Cortex of kidney (tissue), 1 donor: ENCODE measurements around the gene CSNK1G2.

Experiments used
- DNase-seq: peaks from one replicate; lab custom pipeline; 2025; lab: John Stamatoyannopoulos, UW

Gene CSNK1G2

DNA sequence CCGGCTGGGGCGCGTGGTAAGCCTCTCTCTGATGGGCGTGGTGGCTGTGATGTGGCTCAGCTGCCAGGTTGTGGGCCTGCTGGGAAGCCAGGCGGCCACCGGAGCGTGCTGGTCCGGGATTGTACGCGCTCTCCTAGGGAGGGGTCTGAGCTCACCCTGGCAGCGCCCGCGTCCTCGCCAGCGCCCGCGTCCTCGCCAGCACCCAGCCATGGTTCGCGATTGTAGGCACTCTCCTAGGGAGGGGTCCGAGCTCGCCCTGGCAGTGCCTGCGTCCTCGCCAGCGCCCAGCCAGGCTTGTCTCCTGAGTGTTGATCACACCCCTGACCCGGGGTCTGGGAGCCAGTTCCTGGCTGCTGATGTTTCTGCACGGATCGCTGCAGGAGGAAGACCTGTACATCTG lies 22.0 kb upstream of the CSNK1G2 start:
- DNase-seq: no peak

DNA sequence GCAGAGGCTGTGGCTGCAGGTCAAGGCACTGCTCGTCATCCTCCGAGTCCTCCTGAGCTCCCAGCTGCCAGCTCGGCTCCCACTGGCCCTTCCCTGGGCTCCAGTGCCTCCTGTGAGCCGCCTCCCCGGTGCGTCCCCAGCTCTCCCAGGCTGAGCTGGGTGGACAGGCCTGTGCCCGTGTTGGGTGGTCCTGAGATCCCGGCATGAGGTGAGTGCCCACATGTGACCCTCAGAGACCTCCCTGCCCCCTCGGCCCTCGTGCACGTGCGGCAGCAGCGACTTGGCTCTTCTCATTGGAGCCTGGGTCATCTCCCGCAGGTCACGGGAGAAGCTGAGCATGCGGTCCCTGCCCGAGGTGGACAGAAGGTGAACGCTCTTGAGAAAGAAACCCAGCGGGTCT lies 20.3 kb upstream of the CSNK1G2 start:
- DNase-seq: no peak

DNA sequence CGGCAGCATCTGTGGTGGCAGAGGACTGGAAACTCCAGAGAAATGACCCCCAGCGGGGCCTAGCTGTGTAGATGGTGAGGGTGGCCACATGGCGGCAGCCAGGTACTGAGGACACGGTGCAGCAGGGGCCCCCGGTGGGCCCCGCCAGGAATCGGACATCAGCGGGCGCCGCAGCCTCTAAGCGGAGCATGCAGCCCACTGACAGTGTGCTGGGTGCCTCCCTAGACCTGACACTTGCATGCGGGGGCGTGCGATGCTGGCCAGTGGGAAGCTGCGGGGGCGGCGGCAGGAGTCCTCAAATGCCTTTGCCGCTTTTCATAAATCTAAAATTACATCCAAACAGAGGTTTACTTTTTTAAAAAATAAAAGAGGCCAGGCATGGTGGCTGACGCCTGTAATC lies 19.6 kb upstream of the CSNK1G2 start:
- DNase-seq: no peak

DNA sequence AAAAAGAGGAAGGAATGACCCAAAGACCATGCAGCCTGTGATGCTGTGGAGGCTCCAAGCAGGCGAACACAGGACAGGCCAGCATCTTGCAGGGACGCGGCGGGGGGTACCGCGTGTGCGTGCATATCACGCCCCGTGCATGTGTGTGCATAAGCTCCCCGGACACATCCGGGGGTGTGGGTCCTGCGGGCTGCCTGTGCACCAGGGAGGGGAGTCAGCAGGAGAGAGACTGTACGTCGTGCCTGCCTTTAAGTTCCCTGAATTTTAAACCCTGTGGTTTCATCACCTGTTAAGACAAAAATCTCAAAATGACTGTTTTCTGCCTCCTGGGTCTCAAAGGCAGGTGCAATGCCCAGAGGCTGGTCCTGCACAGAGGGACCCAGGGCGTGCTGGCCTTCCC lies 19.1 kb upstream of the CSNK1G2 start:
- no peak for DNase-seq

DNA sequence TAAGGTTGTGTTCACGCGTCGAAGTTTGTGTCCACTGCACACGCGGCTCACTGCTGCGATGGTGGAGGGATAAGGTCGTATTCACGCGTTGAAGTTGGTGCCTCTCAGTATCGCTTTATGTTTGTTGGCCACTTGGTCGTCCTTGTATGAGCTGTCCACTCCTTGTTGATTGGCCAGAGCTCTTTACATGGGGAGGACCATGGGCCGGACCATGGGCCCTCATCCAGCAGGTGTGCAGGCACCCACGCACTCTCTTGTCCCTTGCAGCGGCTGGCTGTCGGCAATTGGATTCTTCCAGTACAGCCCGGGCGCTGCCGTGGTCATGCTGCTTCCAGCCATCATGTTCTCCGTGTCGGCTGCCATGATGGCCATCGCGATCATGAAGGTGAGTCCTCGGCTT lies 18.2 kb upstream of the CSNK1G2 start:
- no peak for DNase-seq

DNA sequence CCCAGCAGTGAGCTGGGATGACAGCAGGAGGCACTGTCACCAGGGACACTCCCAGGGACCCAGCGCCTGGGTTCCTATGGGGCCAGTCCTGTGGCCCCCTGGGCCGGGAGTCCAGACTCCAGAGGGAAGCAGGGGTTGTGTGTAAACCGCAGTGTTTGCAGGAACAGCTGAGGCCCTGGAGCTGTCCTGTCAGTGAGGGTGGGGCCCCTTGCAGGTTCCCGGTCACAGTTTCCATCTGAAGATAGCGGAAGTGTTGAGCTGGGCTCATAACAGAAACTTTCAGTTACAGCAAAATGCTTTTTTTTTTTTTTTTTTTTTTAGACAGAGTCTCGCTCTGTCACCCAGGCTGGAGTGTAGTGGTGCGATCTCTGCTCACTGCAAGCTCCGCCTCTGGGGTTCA lies 17.7 kb upstream of the CSNK1G2 start:
- DNase-seq: no peak

DNA sequence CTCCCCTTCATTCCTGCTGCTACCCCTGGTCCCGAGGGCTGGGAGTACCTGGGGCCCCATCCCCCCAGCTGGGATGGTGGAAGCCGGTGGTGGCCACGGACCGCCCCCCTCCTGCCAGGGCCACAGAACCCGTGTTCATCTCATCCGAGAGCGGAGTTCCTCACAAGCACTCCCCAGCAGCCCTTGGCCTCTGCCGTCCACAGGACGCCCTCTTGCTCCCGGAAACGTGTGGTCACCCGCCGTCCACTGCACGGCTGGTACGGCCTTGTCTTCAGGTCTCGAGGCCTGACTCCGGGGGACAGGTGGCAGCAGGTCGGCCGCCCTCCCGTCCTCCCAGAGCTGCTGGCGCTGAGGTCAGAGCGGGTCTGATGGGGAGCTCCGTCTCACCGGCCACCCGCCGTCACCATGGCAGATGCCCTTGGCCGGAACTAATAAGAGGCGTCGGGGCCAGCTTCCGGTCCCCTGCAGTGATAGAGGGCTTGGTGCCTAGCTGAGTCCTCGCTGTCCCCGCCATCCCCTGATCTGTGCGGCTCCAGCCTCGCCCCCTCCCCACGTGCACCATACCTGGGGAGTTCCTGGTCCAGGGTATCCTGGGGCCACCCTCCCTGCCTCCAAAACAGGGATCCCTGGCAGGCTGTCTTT lies 16.5 kb upstream of the CSNK1G2 start:
- no peak for DNase-seq

DNA sequence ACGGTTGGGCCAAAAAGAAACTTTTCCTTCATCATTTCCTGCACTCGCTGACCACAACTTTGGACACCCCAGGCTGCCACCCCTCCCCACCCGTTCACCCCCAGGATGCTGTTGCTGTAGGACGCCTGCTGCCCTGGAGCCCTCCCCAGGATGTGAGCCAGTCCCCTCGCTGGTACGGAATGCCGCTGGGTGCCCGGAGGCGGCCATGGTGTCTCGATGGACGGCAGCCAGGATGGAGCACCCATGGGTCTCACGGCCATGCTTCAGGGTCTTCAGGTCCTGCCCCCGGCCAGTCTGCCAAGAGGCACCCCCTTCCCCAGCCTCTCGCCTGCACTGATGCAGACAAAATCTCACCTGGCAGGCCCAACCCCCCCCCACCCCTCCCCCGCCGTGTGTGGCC lies 15.4 kb upstream of the CSNK1G2 start:
- no peak for DNase-seq

DNA sequence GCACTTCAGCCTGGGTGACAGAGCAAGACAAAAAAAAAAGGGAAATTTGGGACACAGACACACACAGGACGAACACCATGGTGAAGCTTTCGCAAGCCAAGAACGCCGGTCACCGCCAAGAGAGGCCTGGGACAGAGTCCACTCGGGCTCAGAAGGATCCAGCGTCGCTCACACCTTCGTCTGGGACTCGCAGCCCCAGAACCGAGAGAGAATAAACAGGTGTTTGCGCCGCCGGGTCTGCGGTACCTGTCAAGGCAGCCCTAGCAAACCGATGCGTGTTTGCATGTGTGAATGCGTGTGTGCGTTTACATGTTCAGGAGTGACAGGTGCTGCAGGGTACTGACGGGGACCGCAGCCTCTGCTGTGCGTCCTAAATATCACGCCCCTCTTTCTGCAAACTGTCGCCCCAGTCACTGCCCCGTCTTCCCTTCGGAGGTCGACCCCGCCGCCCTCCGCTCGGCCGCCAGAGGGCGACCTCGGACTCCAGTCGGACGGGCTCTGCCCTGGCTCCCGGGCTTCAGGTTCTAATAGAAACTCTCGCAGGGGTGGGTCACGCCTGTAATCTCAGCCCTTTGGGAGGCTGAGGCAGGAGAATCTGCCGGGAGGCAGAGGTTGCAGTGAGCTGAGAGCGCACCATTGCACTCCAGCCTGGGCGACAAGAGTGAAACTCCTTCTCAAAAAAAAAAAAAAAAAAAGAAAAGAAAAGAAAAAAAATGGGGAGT lies 11.8 kb upstream of the CSNK1G2 start:
- no peak for DNase-seq

DNA sequence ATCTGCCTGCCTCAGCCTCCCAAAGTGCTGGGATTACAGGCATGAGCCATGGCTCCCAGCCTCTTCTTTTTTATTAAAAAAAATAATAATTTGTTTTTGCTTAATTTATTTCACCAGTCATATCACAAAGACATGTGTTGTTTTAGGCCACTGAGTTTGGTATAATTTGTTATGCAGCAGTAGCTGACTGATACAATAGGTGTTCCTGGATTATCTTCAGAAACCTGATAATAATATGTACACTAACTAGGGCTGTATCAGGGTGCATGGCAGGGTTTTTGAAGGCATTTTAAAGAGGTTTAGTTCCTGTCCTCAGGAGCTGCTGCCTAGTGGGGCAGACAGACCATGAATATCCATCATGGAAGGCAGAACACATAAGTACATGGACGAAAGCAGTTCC lies 9.5 kb upstream of the CSNK1G2 start:
- no peak for DNase-seq

DNA sequence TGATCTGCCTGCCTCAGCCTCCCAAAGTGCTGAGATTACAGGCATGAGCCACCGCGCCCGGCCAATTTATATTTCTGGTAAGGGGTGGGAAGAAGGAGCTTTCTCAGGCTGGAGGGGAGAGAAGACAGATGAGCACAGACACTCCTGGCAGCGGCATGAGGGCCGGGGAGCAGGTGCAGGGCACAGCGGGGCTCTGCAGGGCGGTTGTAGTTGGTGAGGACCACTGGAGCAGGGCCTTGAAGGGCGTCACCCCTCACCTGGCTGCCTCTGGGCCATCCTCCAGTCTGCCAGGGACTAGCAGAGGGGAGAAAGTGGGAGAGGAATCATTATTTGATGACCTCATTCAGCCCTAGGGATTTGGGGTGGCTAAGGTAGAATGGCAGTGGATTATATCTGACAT lies 8.6 kb upstream of the CSNK1G2 start:
- DNase-seq: no peak

DNA sequence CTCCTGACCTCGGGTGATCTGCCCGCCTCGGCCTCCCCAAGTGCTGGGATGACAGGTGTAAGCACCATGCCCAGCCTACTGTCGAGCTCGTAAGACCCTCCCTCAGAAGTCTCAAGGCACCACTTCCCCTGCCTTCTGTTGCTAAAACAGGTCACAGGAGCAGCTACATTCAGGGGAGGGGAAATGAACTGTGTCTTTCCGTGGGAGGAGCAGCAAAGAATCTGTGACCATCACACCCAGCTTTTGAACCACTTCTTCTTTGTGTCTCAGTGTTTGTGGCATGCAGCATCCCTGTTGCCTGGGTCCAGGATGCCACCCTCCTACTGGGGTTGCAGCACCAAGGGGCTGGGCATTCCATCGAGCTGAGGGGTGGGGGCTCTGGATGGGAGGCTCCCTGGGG lies 7.7 kb upstream of the CSNK1G2 start:
- DNase-seq: no peak

DNA sequence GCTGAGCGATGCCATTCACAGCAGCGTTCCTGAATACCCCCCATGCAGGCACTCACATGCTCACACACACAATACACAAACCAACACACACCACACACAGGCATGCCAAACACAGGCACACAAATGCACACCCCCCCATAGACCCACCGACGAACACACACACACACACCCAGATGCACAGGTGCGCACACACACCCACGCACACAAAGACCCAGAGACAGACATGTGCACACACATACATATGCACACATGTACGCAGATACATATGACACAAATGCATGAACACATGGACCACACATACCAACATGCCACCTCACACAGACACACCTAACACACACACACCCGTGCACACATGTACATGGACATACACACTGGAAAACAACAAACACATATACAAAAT lies 7.0 kb upstream of the CSNK1G2 start:
- DNase-seq: no peak

DNA sequence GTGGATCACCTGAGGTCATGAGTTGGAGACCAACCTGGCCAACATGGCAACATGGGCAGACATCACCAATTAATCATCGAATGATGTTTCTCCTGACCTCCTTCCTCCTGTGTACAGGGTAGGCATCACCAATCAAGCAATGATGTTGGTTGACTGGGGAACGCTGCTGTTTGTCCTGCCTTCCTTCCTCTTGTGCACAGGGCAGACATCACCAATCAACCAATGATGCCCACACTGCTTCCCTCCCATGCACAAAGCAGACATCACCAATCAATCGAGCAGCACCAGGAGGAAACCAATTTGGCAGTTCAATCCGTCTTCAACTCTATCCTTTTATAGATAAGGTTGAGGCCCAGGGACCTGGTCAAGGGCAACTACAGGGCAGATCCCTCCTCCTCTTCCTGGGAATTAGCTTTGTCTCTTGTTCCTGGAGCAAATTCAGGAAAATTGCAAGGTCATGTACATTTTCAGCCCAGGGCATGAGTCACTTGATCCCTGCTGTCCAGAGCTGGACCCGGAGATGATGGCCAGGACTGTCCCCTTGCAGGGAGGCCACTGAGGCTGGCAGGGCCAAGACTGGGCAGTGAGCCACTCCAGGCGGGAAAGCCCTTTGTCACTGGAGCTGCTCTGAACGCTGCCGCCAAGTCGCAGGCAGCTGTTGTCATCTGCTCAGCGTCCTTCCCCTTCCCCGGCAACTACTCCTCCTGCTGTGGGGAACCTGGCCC lies 5.3 kb upstream of the CSNK1G2 start:
- DNase-seq: no peak

DNA sequence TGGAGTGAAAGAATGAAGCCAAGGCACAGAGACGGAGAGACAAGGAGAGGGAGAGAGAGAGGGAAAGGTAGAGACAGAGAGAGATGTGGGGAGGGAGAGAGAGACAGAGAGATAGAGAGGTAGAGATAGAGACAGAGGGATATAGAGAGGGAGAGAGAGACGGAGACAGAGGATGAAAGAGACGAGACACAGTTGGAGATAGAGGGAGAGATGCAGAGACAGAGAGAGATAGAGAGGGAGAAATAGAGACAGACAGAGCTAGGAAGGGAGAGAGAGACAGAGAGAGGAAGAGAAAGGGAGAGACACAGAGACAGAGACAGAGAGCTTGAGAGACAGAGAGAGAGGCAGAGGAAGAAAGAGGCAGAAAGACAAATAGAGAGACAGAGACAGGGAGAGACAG lies 4.5 kb upstream of the CSNK1G2 start:
- DNase-seq: no peak

DNA sequence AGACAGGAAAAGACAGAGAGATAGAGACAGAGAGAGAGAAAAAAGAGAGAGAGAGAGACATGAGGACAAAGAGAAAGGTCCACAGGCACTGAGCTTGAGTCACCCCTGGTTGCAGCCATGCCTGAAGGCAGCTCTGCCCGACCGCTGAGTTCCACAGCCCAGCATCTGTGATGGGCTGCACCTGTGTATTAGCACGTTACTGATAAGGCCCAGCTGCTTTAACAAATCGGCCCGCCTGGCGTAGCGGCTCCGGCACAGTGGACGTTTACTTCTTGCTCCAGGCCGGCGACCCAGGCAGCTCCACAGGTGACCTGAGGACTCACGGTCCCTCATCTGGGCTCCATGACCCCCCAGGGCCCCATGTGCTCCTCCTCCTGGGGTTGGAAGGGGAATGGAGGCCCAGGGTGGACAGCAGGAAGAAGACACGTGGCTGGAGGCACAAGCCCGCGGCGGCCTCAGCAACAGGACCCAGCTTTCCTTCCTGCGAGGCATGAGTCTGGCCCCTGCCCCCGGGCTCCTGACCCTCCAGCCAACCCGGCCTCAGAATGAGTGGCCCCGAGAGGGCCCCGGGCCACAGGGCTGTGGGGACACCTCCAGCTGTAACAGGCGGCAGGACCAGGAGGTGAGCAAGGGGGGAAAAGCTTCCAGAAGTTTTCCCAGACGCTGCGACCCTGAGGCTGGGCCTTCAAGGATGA lies 3.9 kb upstream of the CSNK1G2 start:
- DNase-seq: no peak

DNA sequence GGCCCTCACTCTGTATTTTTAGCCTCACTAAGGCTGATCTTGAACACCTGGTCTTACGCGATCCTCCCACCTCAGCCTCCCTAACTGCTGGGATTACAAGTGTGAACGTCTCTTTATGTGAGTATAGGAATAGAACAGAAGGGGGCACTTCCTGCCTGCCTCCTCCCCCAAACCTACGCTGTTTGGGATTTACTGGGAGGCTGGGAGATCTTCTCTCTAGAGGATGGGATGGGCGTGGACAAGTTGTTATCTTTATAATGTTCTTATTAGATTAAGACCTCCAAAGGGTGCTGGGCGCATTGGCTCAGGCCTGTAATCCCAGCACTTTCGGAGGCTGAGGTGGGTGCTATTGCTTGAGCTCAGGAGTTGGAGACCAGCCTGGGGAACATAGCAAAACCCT lies 2.9 kb upstream of the CSNK1G2 start:
- DNase-seq: no peak

DNA sequence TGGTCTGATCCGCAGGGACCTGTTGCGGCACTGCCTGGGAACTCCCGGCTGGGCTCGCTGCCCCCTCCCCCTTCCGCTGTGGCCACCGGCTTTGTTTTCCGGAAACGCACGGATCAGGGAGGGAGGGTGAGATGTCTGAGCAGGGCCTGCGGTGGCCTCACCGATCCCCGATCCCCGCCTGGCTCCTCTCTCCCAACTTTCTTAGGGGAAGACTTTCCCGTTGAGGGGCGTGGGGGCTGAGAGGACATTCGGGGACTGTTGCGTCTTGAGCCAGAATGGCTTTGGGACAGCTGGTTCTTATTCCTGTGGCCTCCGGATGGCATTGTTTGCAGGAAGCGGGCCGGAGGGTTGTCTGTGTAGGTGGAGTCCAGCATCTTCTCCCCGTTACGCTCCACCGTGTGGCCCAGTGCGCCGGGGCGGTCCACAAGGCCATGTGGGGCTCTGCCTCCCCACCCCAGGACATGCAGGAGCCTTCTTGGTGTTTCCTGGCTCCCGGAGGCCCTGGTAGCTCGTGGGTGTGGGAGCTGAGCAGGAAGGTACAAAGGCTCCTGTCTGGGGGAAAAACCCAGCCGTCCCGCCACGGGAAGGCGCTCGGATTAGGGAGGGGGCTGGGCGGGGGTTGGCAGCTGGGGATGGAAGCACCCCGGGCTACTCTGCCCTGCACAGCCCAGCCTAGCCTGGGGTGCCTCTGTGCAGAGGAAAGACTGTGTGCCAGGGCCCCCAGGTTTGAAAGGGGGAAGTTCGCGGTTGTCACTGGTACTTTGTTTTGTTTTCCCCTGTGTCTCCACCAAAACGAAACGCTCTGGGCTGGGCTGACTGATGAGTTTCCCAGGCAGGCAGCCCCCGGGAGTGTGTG lies 1.3 kb downstream of the CSNK1G2 start:
- no peak for DNase-seq

DNA sequence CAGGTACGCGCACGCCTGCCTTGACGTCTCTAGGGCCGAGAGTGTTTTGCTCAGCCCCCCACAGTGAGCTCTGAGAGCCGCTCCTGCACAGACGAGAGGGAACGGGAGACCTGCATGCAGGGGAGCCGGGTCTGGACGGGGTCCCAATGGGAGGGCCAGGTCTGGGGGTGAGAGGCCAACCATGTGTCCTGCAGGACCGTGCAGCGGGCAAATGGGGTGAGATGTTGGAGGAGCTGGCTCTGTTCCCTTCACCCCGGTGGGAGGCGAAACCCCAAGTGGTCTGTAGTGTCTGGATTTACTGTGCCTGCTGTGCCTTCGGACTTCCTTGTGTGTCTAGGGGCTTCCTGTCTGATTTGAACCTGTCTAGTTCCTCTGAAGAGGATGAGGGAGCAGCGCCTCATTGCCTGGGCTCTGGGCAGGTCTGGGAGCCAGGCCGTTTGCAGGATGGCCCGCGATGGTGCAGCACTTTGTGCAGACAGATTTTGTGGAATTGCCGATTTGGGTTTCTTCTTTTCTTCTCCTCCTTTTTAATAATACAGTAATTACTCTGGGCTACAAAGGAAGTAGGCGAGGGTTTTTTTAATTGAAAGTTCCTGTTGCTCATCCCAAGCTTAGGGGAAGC lies 2.1 kb downstream of the CSNK1G2 start:
- DNase-seq: no peak

DNA sequence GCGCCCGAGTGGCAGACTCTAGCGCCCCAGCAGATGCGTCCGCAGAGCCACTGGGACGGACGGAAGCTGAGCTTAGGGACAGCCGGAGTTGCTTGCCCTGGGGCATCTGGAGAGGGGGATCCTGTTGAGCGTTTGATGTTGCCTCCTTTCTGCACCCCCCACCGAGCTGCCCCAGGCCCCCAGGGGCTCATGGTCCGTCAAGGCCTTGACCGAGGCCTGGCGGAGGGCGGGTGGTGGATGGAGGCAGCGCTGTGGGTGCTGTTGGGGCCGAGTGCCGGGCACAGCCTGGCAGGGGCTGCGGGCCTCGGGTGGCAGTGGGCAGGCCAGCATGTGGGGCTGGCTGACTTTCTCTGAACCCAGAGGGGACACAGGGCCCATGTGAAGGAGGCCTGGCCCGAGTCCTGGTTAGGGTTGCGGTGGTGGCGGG lies 2.7 kb downstream of the CSNK1G2 start:
- DNase-seq: no peak
